ENCODE measurements around the gene RFT1. TPM values are rescaled to one million over a fixed set of nuclear protein-coding genes. Genes with fewer than 3 reads are reported as not detected.

The RFT1 gene
- total RNA-seq, 1 donor from 2014 or later: 15.8 TPM

Other genes starting within 250 kb of the RFT1 start
- gene STIMATE, start 232.9 kb downstream of the RFT1 start, total RNA-seq: 6.1 TPM
- 5.8 TPM for gene SFMBT1, start 84.4 kb downstream of the RFT1 start, total RNA-seq
- 21.2 TPM for gene PRKCD, start 30.8 kb upstream of the RFT1 start, total RNA-seq
- 379 TPM for gene TKT, start 125.6 kb upstream of the RFT1 start, total RNA-seq
- 11.3 TPM for gene DCP1A, start 217.1 kb upstream of the RFT1 start, total RNA-seq